Testis (tissue), 3 donors: ENCODE data around the gene PCP2. TPM values are rescaled to one million over a fixed set of nuclear protein-coding genes. Genes with fewer than 3 reads are reported as not detected.
A peak's percentile ranks its signal among the peaks of the same experiment; 100 is the strongest.

Experiments
- DNase-seq: peaks from one replicate; pipeline ENCODE4 v3.0.0-alpha.2; 2019
- H3K27ac ChIP-seq, 2 donors: fragments of 200-600 bp; sonication (generic); one replicate each; pipeline ENCODE4 v1.5.1; 2019
- H3K27me3 ChIP-seq: fragments of 200-600 bp; sonication (generic); one replicate; pipeline ENCODE4 v1.5.1; 2019
- H3K36me3 ChIP-seq: fragments of 200-600 bp; sonication (generic); one replicate; pipeline ENCODE4 v1.5.1; 2017; ENCODE audit warnings: low read depth; ENCODE audit errors: missing control alignments
- H3K4me1 ChIP-seq: fragments of 200-600 bp; sonication (generic); one replicate; pipeline ENCODE4 v1.5.1; 2019
- H3K4me3 ChIP-seq, 2 donors: fragments of 200-600 bp; sonication (generic); one replicate each; pipeline ENCODE4 v1.5.1; 2017 to 2019
- H3K9me3 ChIP-seq: fragments of 200-600 bp; sonication (generic); one replicate; pipeline ENCODE4 v1.5.1; 2017
- CTCF ChIP-seq, 3 experiments: fragments of 450-650 bp in 2 of 3; fragments of 200-600 bp in 1 of 3; sonication (generic) in 1 of 3; IDR thresholded peaks; one replicate each; pipeline ENCODE4 v1.5.1; 2016 to 2019; ENCODE audit warnings: antibody characterized with exemption in 3 of 3, mild to moderate bottlenecking in 2 of 3, moderate library complexity in 1 of 3
- POLR2A ChIP-seq: fragments of 450-650 bp; IDR thresholded peaks from one replicate; pipeline ENCODE4 v1.6.1; 2017; ENCODE audit warnings: antibody characterized with exemption, mild to moderate bottlenecking, moderate library complexity
- WGBS, 2 donors: methylation state at CpG; one replicate each; pipeline ENCODE4 v1.1.5; 2018; 5-methylcytosine and 5-hydroxymethylcytosine counted together
- intact Hi-C: fragments of 100-400 bp; cut with DNase I; formaldehyde crosslinking; loops from one replicate; pipeline ENCODE4 v1.15.1; 2023; ENCODE audit warnings: low total_unique reads
- polyA plus RNA-seq: library from polyadenylated mRNA; stranded (reverse); fragments of 350-450 nt; fragmentation: Illumina TruSeq; extraction: RNeasy Lipid Tissue Mini Kit (QIAGEN cat#74804); gene quantifications from one replicate; pipeline ENCODE4 v1.2.3, GENCODE V29; 2014; ENCODE audit warnings: low read depth, low replicate concordance; ENCODE audit not compliant: insufficient read depth
- total RNA-seq, 2 donors: library from RNA; depleted of rRNA; stranded (reverse); fragments of >200 nt; gene quantifications; one replicate each; pipeline ENCODE4 v1.2.3, GENCODE V29; 2016

PCP2 gene
- total and polyA plus RNA-seq, 3 donors from 2014 or later = 38.2 to 164 (median 130) TPM

GRCh38 chr19:7597689-7598088 lies 35.8 kb downstream of the PCP2 start:
- WGBS, 2 donors = 42 to 49% methylated on average over 9 of the region's 9 CpGs

GRCh38 chr19:7596211-7596937 lies 37.1 kb downstream of the PCP2 start:
- Histone ChIP-seq H3K27me3 (no peaks in the 10 kb centered on the region), H3K4me3 (peak overlapping the region; percentile 45 to 64)
- WGBS, 2 donors = 2 to 3% methylated on average over 27 to 64 of the region's 70 CpGs

More at GRCh38 chr19:7597689-7598088, 35.8 kb downstream of the PCP2 start:
- Histone ChIP-seq H3K27ac (no peak overlapping the region), H3K4me3 (peak overlapping the region in 1 of 2 donors; percentile 64), H3K27me3 (no peaks in the 10 kb centered on the region), H3K36me3 (no peaks in the 10 kb centered on the region), H3K4me1 (peaks cover 11% of the 10 kb centered on the region), H3K9me3 (no peaks in the 10 kb centered on the region)
- no peak for DNase-seq
- no peak for TF ChIP-seq POLR2A
- TF ChIP-seq CTCF (IDR thresholded peaks at IDR 0.05) = no peak
- intact Hi-C loops = no loop called here

GRCh38 chr19:7595466-7596133 lies 37.9 kb downstream of the PCP2 start, which contains the start of gene CAMSAP3:
Gene CAMSAP3, plus strand, starts transcription at chr19:7595863. Its CDS starts 140 bp downstream, at chr19:7596003.
- 0 to 1% methylated on average over 4 to 30 of the region's 78 CpGs for WGBS, 2 donors
- peaks cover 3% of the 10 kb centered on the region for H3K4me1 ChIP-seq
- no peaks in the 10 kb centered on the region for H3K9me3 ChIP-seq
- no peak for TF ChIP-seq POLR2A
- no peak for TF ChIP-seq CTCF (IDR thresholded peaks at IDR 0.05)
- peak within 1 kb of the TSS; percentile 45 to 64 for H3K4me3 ChIP-seq
- H3K36me3 ChIP-seq = no peaks in the 10 kb centered on the region
- DNase-seq = no peak
- peak within 1 kb of the TSS; percentile 23 to 68 for H3K27ac ChIP-seq
- H3K27me3 ChIP-seq = no peaks in the 10 kb centered on the region
- intact Hi-C loops = no loop called here

More at GRCh38 chr19:7596211-7596937, 37.1 kb downstream of the PCP2 start:
- H3K4me1 ChIP-seq = peaks cover 3% of the 10 kb centered on the region
- no peaks in the 10 kb centered on the region for H3K9me3 ChIP-seq
- H3K36me3 ChIP-seq = no peaks in the 10 kb centered on the region
- TF ChIP-seq CTCF (IDR thresholded peaks at IDR 0.05) = no peak
- no peak for TF ChIP-seq POLR2A
- DNase-seq = no peak
- intact Hi-C loops = no loop called here
- peak overlapping the region; percentile 23 to 68 for H3K27ac ChIP-seq

GRCh38 chr19:7590256-7590655 lies 43.3 kb downstream of the PCP2 start:
- Histone ChIP-seq H3K4me3 (no peak overlapping the region), H3K36me3 (no peaks in the 10 kb centered on the region), H3K27me3 (no peaks in the 10 kb centered on the region), H3K4me1 (no peaks in the 10 kb centered on the region), H3K9me3 (no peaks in the 10 kb centered on the region), H3K27ac (no peak overlapping the region)
- 59% methylated on average over 8 of the region's 8 CpGs; no CpG with 5 or more reads in 1 of the 2 donors for WGBS, 2 donors
- no peak for DNase-seq
- TF ChIP-seq CTCF (IDR thresholded peaks at IDR 0.05) (no peak), POLR2A (no peak)
- intact Hi-C loops = no loop called here
